GDM1 (cell line): Measurements from ENCODE around the gene REEP1.

Experiments used
- DNase-seq: peaks from one replicate; lab custom pipeline; 2025; lab: John Stamatoyannopoulos, UW

REEP1 gene

DNA sequence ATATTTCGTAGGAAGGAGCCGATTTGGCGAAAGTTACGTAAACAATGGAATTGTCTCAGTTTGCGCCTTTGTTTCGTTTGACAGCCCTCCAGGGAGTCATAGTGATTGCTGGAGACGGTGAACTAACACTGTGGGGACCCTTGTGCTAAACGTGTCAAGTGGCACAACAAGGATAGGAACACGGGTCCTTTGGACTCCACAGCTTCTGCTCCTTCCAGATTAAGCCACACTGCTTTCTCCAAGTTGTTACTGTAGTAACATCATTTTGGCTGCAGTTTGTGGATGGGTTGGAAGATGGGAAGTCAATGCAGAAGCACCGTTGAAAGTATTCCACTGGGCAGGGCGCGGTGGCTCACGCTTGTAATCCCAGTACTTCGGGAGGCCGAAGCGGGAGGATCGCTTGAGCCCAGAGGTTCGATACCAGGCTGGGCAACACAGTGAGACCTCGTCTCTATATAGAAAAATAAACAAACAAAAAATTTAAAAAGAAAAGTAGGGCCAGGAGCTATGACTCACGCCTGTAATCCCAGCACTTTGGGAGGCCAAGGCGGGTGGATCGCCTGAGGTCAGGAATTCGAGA is 141.5 kb downstream of the REEP1 start:
- DNase-seq: no peak

- peak; percentile 96 for DNase-seq
These were observed 142.2 kb downstream of the REEP1 start, which contains the start of gene IMMT for GRCh38 chr2:86195055-86195807. TSS of gene IMMT (minus strand) at chr2:86195462. CDS start at chr2:86195382, 80 bp downstream.

DNA sequence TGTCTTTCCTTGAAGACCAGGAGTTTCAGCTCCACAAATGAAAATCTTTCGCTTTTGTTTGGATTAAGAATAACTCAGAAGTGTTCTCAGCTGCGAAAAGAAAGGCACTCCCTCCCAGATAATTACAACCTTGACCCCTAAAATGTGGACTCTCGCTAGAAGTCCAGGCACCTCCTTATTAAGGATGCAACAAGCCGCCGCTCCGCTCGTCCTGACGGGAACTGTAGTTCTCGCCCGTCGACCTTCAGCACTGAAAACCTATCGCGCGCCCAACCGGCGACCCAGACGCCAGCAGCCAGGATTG is 142.7 kb downstream of the REEP1 start:
- no peak for DNase-seq

DNA sequence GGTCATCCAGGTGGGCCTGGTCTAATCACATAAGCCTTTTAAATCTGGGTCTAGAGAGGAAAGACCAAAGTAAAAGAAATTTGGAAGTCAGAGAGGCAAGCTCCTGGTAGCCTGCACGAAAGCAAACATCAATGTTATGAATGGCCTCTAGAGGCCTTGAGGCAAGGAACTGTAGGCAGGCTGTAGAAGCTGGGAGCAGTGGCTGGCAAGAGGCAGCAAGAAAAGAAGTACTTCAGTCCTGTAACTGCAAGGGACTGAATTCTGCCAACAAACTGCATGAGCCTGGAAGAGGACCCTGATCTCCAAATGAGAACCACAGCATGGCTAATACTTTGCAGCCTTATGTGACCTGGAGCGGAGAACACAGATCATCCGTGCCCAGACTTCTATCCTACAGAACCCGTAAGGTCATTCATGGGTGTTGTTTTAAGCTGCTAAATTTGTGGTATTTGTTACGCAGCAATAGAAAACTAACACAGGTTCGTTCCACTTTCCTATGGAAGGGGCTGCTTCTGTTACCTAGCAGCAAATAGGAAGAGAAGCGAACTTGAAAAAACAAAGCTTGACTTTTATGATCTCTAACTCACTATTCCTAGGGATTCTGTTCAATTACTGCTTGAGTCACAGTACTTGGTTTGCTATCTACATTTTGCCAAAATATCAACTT is 143.4 kb downstream of the REEP1 start:
- DNase-seq: no peak

GRCh38 chr2:86189782-86190416 is 147.5 kb downstream of the REEP1 start:
- DNase-seq: no peak

DNA sequence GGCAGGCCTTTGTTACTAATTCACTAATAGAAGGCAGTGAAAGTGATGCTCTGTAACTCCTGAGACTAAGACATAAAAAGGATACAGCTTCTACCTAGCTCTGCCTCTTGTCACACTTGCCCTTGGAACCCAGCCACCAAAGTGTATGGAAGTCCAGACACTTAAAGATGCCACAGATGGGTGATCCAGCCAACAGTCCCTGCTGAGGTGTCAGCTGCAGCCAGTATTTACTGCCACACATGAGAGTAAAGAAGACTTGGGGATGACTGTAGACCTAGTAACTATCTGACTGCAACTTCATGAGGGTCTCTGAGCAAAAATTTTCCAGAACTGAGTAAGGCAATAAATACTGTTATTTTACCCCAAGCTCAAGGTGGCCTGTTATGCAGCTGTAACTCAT is 151.0 kb downstream of the REEP1 start:
- no peak for DNase-seq

GRCh38 chr2:86185517-86186212 is 151.8 kb downstream of the REEP1 start:
- no peak for DNase-seq

DNA sequence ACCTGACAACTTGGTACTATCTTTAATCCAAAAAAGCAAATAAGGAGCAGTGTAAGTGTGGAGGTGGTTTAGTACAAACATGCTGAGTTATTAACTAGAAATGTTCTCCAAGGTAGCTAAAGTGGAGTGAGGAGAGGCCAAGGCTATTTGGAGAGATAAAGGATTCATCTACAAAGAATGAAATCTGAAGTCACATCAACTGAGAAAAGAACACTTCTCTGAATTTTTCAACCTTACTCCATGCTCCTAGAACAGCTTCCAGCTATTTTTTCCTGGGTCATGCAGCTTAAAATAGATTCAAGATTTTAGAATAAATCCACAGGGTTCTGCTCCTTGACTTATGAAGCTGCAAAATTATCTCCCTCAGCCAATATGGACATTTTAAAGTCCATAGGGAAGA is 160.8 kb downstream of the REEP1 start:
- DNase-seq: no peak

- DNase-seq: no peak
These were observed 161.6 kb downstream of the REEP1 start for GRCh38 chr2:86175828-86176227.

GRCh38 chr2:86174445-86174844 is 163.0 kb downstream of the REEP1 start:
- no peak for DNase-seq

- no peak for DNase-seq
These were observed 164.8 kb downstream of the REEP1 start for GRCh38 chr2:86172610-86173009.

GRCh38 chr2:86171295-86171694 is 166.1 kb downstream of the REEP1 start:
- DNase-seq: no peak

DNA sequence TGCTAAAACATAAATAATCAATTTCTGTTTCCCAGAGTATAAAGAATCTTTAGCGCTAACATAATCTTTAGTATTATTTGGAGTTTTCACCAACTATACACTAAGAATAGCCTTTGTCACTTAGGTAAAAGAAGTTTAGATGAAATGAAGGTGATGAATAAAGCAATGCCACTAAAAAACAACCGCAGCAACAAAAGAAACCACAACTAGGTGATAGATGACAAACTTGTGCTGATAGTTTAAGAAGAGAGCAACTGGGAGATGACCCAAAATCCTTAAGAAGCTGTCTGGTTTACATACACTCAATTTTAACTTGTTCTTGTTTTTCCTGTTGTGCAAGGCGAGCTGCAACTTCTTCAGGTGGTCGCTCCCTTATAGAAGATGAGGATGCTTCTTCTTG is 167.0 kb downstream of the REEP1 start:
- no peak for DNase-seq
